Measurements from ENCODE around the gene RUNX1.

GRCh38 chr21:34822942-34823341 lies 226.2 kb downstream of the RUNX1 start:
- no peak for TF ChIP-seq CTCF (IDR thresholded peaks at IDR 0.05)
- TF ChIP-seq EZH2 (IDR thresholded peaks at IDR 0.05; ENCODE audit: borderline replicate concordance, insufficient read depth, low read depth, low read length, poor library complexity, severe bottlenecking): no peak

Data from B cell (primary cell).